Measurements from ENCODE around the gene VAMP8. TPM values are rescaled to one million over a fixed set of nuclear protein-coding genes. Genes with fewer than 3 reads are reported as not detected.
A peak's percentile ranks its signal among the peaks of the same experiment; 100 is the strongest.
"Not testable (repeated sequence)": the region's sequence is repeated elsewhere in the genome, so short reads cannot be mapped to it uniquely, and the experiment has no call there.

VAMP8 gene
- total RNA-seq, 1 donor from 2014 or later = 10.0 TPM

DNA sequence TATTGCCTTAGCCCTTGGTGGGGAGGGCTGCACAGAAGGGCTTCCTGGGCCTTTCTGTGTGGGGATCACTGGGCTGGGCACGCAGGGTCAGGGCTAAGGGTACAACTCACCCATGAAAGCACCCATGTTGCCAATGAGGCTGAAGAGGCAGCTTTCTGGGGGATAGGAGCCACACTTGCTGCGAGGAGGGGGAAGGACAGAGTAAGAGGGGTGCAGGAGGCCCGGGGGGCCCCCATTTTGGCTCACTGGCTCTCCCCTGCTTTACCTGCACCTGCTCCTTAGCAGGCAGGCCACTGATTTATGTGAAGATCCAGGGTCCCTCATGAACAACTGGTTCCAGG lies 22.8 kb downstream of the VAMP8 start:
- no peak for DNase-seq (ENCODE audit: low spot score in 2 of 2)
- Histone ChIP-seq H3K36me3 (peaks cover 20 to 32% of the 10 kb centered on the region in 2 donors), H3K27me3 (no peaks in the 10 kb centered on the region), H3K4me3 (no peak overlapping the region), H3K9me3 (no peaks in the 10 kb centered on the region), H3K27ac (peak overlapping the region in 1 of 2 donors; percentile 73), H3K4me1 (peaks cover 10 to 34% of the 10 kb centered on the region in 2 donors)
- TF ChIP-seq, protein P1, sequence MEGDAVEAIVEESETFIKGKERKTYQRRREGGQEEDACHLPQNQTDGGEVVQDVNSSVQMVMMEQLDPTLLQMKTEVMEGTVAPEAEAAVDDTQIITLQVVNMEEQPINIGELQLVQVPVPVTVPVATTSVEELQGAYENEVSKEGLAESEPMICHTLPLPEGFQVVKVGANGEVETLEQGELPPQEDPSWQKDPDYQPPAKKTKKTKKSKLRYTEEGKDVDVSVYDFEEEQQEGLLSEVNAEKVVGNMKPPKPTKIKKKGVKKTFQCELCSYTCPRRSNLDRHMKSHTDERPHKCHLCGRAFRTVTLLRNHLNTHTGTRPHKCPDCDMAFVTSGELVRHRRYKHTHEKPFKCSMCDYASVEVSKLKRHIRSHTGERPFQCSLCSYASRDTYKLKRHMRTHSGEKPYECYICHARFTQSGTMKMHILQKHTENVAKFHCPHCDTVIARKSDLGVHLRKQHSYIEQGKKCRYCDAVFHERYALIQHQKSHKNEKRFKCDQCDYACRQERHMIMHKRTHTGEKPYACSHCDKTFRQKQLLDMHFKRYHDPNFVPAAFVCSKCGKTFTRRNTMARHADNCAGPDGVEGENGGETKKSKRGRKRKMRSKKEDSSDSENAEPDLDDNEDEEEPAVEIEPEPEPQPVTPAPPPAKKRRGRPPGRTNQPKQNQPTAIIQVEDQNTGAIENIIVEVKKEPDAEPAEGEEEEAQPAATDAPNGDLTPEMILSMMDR (IDR thresholded peaks at IDR 0.05) = no peak
- intact Hi-C loops (cut with DNase I) = no loop called here

- H3K4me3 ChIP-seq = peak overlapping the region; percentile 86 to 87
- H3K27ac ChIP-seq = peak overlapping the region; percentile 73 to 88
- H3K9me3 ChIP-seq = no peaks in the 10 kb centered on the region
- no peak for DNase-seq (ENCODE audit: low spot score in 2 of 2)
- TF ChIP-seq, protein P1 (IDR thresholded peaks at IDR 0.05) = no peak
- peaks cover 14 to 41% of the 10 kb centered on the region in 2 donors for H3K4me1 ChIP-seq
- no peaks in the 10 kb centered on the region for H3K27me3 ChIP-seq
- peaks cover 20 to 32% of the 10 kb centered on the region in 2 donors for H3K36me3 ChIP-seq
- intact Hi-C loops (cut with DNase I) = no loop called here
Measured at GRCh38 chr2:85600951-85601770, 23.8 kb downstream of the VAMP8 start.

- Histone ChIP-seq H3K27me3 (no peaks in the 10 kb centered on the region), H3K9me3 (no peaks in the 10 kb centered on the region), H3K4me3 (peak overlapping the region; percentile 86 to 87), H3K27ac (peak overlapping the region; percentile 73 to 88), H3K4me1 (peaks cover 10 to 42% of the 10 kb centered on the region in 2 donors), H3K36me3 (peaks cover 17 to 29% of the 10 kb centered on the region in 2 donors)
- peak in 1 of 2 donors; percentile 84 for DNase-seq (ENCODE audit: low spot score in 2 of 2)
- TF ChIP-seq, protein P1 (IDR thresholded peaks at IDR 0.05) = no peak
- intact Hi-C loops (cut with DNase I) = loop anchor here (1.0 to 2.0 kb wide), 3 partner anchors 17 to 63 kb away; partner anchors contain the start of genes GGCX and MAT2A
Measured at GRCh38 chr2:85601771-85602475, 24.5 kb downstream of the VAMP8 start.

DNA sequence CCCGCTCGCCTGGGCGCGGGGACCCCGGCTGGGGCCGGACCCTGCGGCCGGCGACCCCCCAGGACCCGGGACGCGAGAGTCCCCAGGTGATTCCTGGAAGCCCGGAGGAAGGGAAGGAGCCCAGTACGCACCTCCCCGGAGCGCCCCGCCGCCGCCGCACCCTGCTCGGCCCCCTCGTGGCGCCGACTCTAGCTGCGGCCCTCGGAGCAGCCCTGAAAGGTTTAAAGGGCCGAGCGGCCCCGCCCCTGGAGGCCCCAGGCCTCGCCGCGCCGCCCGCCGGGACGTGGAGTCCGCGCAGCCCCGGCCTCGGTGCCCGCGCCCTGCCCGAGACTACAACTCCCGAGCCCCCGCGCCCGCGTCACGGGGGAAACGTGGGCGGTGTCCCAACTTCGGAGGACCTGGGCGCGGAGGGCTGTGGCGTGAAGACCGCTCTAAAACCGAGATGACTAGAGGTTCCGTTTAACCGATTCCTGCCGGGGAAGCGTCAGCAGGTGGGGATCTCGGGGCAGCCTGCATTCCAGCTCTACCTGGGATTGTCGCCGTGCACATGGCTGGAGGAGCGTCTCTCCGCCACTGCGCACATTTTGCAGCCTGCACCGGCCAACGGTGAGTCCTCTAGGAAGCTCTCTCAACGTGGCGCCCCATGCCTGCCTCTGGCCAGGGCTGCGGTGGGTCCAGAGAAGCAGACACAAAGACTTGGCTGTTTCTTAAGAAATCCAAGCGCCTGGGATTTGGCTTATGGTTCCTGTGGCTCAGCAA lies 25.3 kb downstream of the VAMP8 start, which contains the start of gene TMEM150A:
TMEM150A (minus strand) TSS at position 223 of the 759 bp plus-strand sequence. CDS start 750 bp downstream, outside the sequence.
- Histone ChIP-seq H3K9me3 (no peaks in the 10 kb centered on the region), H3K27me3 (no peaks in the 10 kb centered on the region), H3K4me3 (peak within 1 kb of the TSS; percentile 86 to 87), H3K4me1 (peaks cover 10 to 39% of the 10 kb centered on the region in 2 donors), H3K27ac (peak within 1 kb of the TSS; percentile 73 to 88), H3K36me3 (peaks cover 10 to 24% of the 10 kb centered on the region in 2 donors)
- TF ChIP-seq, protein P1 (IDR thresholded peaks at IDR 0.05) = peak; percentile 15 to 82 (median 36)
- peak; percentile 89 to 97 for DNase-seq (ENCODE audit: low spot score in 2 of 2)
- intact Hi-C loops (cut with DNase I) = loop anchor here (1.0 to 2.0 kb wide), 3 partner anchors 17 to 64 kb away; partner anchors contain the start of genes GGCX and MAT2A

- Histone ChIP-seq H3K36me3 (peaks cover 10 to 25% of the 10 kb centered on the region in 2 donors), H3K27ac (peak overlapping the region; percentile 42 to 63), H3K4me3 (peak overlapping the region; percentile 86 to 87), H3K4me1 (peaks cover 10 to 41% of the 10 kb centered on the region in 2 donors)
- intact Hi-C loops (cut with DNase I); H3K9me3 ChIP-seq; H3K27me3 ChIP-seq; DNase-seq (ENCODE audit: low spot score in 2 of 2): not testable (repeated sequence)
Measured at GRCh38 chr2:85604133-85604444, 26.7 kb downstream of the VAMP8 start.

Data from ascending aorta (tissue), 2 donors.